Measurements from ENCODE around the gene ORMDL3.
"Not testable (repeated sequence)": the region's sequence is repeated elsewhere in the genome, so short reads cannot be mapped to it uniquely, and the experiment has no call there.

Gene ORMDL3

GRCh38 chr17:39923836-39924690 lies 3.3 kb downstream of the ORMDL3 start:
- no peak for DNase-seq

DNA sequence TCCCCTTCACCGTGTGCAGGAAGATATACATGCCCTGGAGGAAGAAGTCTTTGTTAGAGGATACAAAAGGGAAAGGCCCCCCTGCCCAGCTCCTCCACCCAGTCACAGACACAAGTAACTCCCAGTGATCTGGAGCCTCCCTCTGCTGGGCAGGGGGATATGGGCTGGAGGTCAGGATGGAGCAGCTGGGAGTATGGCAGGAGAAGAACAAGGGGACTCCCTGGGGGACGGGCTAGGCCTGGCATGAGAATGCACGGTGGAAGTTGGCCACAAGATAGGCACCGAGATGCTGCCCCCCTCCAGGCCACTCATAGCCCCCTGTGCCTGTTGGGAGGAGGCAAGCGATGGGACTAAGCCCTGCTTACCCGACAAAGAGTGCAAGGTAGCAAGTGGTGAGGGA lies 4.2 kb downstream of the ORMDL3 start:
- DNase-seq: no peak

GRCh38 chr17:39922006-39922405 lies 5.4 kb downstream of the ORMDL3 start:
- DNase-seq: no peak

DNA sequence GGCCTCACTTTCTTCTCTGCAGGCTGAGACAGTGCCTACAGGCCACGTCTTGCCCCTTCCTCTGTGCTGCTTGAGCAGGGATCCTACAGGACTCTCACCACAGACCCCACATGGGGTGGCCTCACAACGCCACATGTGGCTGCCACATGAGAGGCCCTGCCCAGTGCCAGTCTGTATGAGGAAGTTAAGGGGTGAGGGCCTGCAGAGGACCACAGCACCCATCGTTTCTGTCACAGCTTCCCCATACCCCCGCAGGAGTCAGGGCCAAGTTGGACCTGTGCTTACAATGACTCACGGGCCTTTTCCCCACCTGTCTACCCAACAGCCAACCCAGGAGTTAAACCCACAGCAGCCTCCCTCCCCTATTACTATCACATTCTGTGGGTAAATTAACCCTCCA lies 6.1 kb downstream of the ORMDL3 start:
- peak in 1 of 3 donors; percentile 16 for DNase-seq

GRCh38 chr17:39920218-39921210 lies 6.9 kb downstream of the ORMDL3 start:
- peak in 2 of 3 donors; percentile 11 to 43 for DNase-seq

DNA sequence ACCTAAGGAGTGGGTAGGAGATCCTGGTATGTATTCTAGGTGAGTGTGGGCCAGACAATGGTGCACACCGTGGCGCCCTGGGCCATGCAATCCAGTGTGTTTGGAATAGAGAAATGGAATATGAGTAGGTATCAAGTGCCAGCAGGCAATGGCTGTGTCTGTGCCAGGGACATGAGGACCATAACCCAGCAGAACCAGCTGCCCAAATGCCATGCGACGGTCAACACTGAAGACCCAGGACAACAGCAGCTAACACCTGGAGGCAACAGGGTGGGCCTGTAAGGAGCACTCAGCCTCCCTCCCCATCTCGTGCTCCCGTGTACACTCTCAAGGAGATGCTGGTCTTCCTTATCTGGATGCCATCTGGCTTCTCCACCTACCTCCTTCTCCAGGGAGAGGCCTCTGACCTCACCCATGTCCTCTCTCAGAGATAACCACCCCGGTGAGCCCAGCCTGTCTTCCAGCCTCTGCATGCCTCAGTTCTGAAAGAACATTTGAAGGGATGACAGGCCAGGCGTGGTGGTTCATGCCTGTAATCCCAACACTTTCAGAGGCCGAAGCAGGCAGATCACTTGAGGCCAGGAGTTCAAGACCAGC lies 8.2 kb downstream of the ORMDL3 start:
- DNase-seq: no peak

DNA sequence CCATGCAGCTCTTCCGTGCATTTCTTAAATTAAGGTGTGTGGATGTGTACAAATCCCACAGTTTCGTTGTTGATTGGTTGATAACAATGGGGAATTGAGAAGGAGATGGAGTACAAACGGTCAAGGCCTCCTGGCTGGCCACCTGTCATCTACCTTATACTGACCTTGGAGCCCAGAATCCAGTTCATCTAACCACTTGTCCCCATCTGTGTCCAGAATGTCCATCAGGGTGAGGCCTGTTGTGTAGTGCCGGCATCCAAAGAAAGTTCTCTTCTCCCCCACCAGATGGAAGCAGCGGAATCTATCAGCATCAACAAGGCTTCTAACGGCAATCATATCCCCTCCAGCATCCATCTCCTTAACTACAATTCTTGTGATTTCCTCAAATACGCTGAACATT lies 10.5 kb downstream of the ORMDL3 start:
- DNase-seq: no peak

GRCh38 chr17:39915559-39915958 lies 11.8 kb downstream of the ORMDL3 start:
- no peak for DNase-seq

DNA sequence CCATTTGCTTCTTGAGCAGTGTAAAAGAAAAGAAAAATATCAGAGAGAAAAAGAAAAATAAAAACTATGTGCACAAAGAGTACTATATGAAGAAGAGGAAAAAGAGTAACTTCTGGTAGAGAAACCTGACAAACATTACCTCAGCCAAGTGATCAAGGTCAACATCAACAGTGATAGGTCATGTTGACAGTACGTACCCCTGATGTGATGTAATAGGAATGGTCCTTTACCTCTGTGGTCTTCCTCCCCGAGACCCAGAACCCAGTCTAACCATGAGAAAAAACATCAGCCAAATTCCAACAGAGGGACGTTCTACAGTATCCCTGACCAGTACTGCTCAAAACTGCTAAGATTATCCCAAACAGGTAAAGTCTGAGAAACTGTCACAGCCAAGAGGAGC lies 13.4 kb downstream of the ORMDL3 start:
- DNase-seq: no peak

- DNase-seq: no peak
Observed at GRCh38 chr17:39908789-39909352, 18.5 kb downstream of the ORMDL3 start.

- no peak for DNase-seq
Observed at GRCh38 chr17:39904990-39905288, 22.5 kb downstream of the ORMDL3 start.

- peak; percentile 8 to 23 (median 10) for DNase-seq
Observed at GRCh38 chr17:39903158-39903884, 24.1 kb downstream of the ORMDL3 start.

GRCh38 chr17:39902027-39902426 lies 25.4 kb downstream of the ORMDL3 start:
- not testable (repeated sequence) for DNase-seq

DNA sequence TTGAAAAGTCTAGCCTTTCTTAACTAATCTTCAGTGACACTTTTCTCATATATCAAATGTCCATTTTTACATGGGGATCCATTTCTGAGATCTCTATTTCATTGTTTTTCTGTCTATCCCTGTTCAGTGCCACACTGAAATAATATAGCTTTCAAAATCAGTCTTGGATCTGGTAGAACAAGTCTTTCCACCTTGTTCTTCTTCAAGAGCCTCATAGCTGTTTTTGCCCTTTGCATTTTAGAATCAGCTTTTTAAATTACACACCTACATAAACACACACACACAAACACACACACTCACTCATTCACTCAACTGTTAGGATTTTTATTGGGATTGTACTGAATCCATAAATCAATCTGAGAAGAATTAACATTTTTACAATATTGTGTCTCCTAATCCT lies 28.2 kb downstream of the ORMDL3 start:
- no peak for DNase-seq

DNA sequence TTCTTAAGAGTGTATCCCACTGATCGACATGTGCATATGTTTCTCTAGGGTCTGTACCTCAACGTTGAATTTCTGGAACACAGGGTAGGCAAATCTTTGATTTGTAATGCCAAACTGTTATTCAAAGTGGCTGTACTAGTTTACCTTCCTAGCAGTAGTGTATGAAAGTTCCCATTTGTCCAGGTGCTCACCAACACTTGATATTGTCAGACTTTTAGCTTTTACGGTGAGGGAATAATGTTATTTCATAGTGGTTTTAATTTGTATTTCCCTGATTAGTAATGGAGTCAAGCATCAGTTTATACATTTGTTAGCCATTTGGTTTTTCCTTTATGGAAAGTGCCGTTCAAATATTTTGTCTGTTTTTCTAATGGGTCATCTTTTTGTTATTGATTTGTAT lies 29.3 kb downstream of the ORMDL3 start:
- no peak for DNase-seq

DNA sequence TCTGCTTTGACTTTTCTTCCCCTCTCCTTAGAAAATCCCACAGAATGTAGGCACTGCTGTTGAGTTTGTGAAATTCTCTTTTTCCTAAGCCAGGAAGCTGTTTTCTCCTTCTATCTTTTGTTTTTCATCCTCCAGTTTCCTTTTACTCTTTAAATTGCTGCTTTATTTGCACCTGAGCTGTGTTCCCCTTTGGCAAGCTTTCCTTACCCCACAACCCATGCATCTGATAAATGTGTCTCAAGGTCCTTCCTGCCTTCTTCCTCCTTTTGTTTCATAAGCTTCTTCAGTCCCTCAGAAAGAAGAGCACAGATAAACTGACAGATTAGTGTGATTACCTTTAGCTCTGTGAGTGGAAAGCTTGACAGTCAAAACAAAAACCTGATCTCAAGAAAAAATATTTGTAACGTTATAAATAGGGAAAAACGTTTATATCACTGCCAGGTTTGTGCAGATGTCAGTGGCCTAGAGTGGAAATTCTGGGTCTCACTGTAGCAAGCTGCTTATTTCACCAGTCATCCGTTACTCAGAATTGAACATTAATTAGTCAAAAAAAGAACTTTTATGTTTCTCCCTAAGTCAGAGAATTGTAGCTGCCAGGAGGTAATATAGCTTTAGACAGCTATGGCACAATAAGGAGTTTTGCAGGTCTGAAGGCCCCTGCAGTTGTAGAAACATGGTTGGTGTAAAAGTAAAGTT lies 32.6 kb downstream of the ORMDL3 start:
- no peak for DNase-seq

GRCh38 chr17:39889200-39889599 lies 38.2 kb downstream of the ORMDL3 start:
- DNase-seq: no peak

GRCh38 chr17:39887078-39887477 lies 40.3 kb downstream of the ORMDL3 start:
- DNase-seq: no peak

GRCh38 chr17:39886102-39886501 lies 41.3 kb downstream of the ORMDL3 start:
- not testable (repeated sequence) for DNase-seq

GRCh38 chr17:39872751-39873150 lies 54.6 kb downstream of the ORMDL3 start:
- peak in 1 of 3 donors; percentile 20 for DNase-seq

GRCh38 chr17:39871801-39872200 lies 55.6 kb downstream of the ORMDL3 start:
- DNase-seq: no peak

Measured in suppressor macrophage treated with lipopolysaccharide for 1 hour (primary cell).